Upper lobe of right lung (tissue), 1 donor: Measurements from ENCODE around the gene JAKMIP2. TPM values are rescaled to one million over a fixed set of nuclear protein-coding genes. Genes with fewer than 3 reads are reported as not detected.

Source experiments
- ATAC-seq: fragments of 200-7000 bp; cut with Tn5 transposase; one replicate; pipeline ENCODE4 v1.9.1; 2020; ENCODE audit warnings: mild to moderate bottlenecking, moderate library complexity
- DNase-seq: peaks from one replicate; pipeline ENCODE4 v3.0.0-alpha.2; 2020
- H3K27ac ChIP-seq: fragments of 200-600 bp; one replicate; pipeline ENCODE4 v1.8.0; 2022
- H3K27me3 ChIP-seq: fragments of 200-600 bp; one replicate; pipeline ENCODE4 v1.8.0; 2022; ENCODE audit warnings: mild to moderate bottlenecking
- H3K36me3 ChIP-seq: fragments of 200-600 bp; one replicate; pipeline ENCODE4 v1.8.0; 2022
- H3K4me1 ChIP-seq: fragments of 200-600 bp; one replicate; pipeline ENCODE4 v1.8.0; 2022
- H3K4me3 ChIP-seq: fragments of 200-600 bp; one replicate; pipeline ENCODE4 v1.8.0; 2022; ENCODE audit warnings: mild to moderate bottlenecking
- H3K9me3 ChIP-seq: fragments of 200-600 bp; one replicate; pipeline ENCODE4 v1.8.0; 2022
- CTCF ChIP-seq: fragments of 200-600 bp; IDR thresholded peaks from one replicate; pipeline ENCODE4 v1.8.0; 2022; ENCODE audit warnings: antibody characterized with exemption
- intact Hi-C: fragments of 100-400 bp; cut with DNase I; formaldehyde crosslinking; loops from one replicate; pipeline ENCODE4 v1.11.0; 2022
- total RNA-seq: library from RNA; stranded (reverse); fragmentation: NEBNext Ultra II Directional; extraction: Animal tissue kit (Norgen Biotek cat#: 25700); gene quantifications from one replicate; pipeline ENCODE4 v1.2.1, GENCODE V29; 2021
- donor health status: DM: no; HTN: yes; CAD: no; lungs with severe emphysema.

JAKMIP2 gene
- total RNA-seq, 1 donor from 2014 or later = 7.5 TPM

- no peaks in the 10 kb centered on the region for H3K36me3 ChIP-seq
- no peak overlapping the region for H3K4me3 ChIP-seq
- ATAC-seq (no peak), DNase-seq (no peak)
- no peaks in the 10 kb centered on the region for H3K9me3 ChIP-seq
- H3K27ac ChIP-seq = no peak overlapping the region
- no peaks in the 10 kb centered on the region for H3K4me1 ChIP-seq
- no peak for TF ChIP-seq CTCF
- intact Hi-C loops = no loop called here
- H3K27me3 ChIP-seq = no peaks in the 10 kb centered on the region
These were observed 68.8 kb downstream of the JAKMIP2 start for GRCh38 chr5:147713550-147714295.

- ATAC-seq (no peak), DNase-seq (no peak)
- intact Hi-C loops = no loop called here
- H3K27ac ChIP-seq = no peak overlapping the region
- H3K27me3 ChIP-seq = no peaks in the 10 kb centered on the region
- H3K4me1 ChIP-seq = no peaks in the 10 kb centered on the region
- no peaks in the 10 kb centered on the region for H3K9me3 ChIP-seq
- no peak overlapping the region for H3K4me3 ChIP-seq
- TF ChIP-seq CTCF = no peak
- H3K36me3 ChIP-seq = no peaks in the 10 kb centered on the region
These were observed 69.9 kb downstream of the JAKMIP2 start for GRCh38 chr5:147712598-147712997.

- H3K27ac ChIP-seq = no peak overlapping the region
- H3K4me3 ChIP-seq = no peak overlapping the region
- no peak for ATAC-seq
- intact Hi-C loops = no loop called here
- DNase-seq = no peak
- no peaks in the 10 kb centered on the region for H3K4me1 ChIP-seq
- TF ChIP-seq CTCF = no peak
- H3K9me3 ChIP-seq = no peaks in the 10 kb centered on the region
- H3K27me3 ChIP-seq = no peaks in the 10 kb centered on the region
- no peaks in the 10 kb centered on the region for H3K36me3 ChIP-seq
These were observed 70.5 kb downstream of the JAKMIP2 start for GRCh38 chr5:147712019-147712418.

GRCh38 chr5:147711019-147711418 lies 71.5 kb downstream of the JAKMIP2 start:
- no peak for TF ChIP-seq CTCF
- H3K9me3 ChIP-seq = no peaks in the 10 kb centered on the region
- no peak overlapping the region for H3K27ac ChIP-seq
- H3K27me3 ChIP-seq = no peaks in the 10 kb centered on the region
- H3K4me3 ChIP-seq = no peak overlapping the region
- no peaks in the 10 kb centered on the region for H3K4me1 ChIP-seq
- no peaks in the 10 kb centered on the region for H3K36me3 ChIP-seq
- intact Hi-C loops = no loop called here
- ATAC-seq (no peak), DNase-seq (no peak)

- H3K4me1 ChIP-seq = no peaks in the 10 kb centered on the region
- H3K27me3 ChIP-seq = no peaks in the 10 kb centered on the region
- no peaks in the 10 kb centered on the region for H3K9me3 ChIP-seq
- ATAC-seq (no peak), DNase-seq (no peak)
- no peak overlapping the region for H3K27ac ChIP-seq
- H3K4me3 ChIP-seq = no peak overlapping the region
- H3K36me3 ChIP-seq = no peaks in the 10 kb centered on the region
- TF ChIP-seq CTCF = no peak
- intact Hi-C loops = no loop called here
These were observed 73.8 kb downstream of the JAKMIP2 start for GRCh38 chr5:147708708-147709107.

- ATAC-seq = no peak
- DNase-seq = no peak
- no peak overlapping the region for H3K4me3 ChIP-seq
- H3K9me3 ChIP-seq = no peaks in the 10 kb centered on the region
- H3K4me1 ChIP-seq = no peaks in the 10 kb centered on the region
- intact Hi-C loops = no loop called here
- no peaks in the 10 kb centered on the region for H3K36me3 ChIP-seq
- no peaks in the 10 kb centered on the region for H3K27me3 ChIP-seq
- no peak overlapping the region for H3K27ac ChIP-seq
- TF ChIP-seq CTCF = no peak
These were observed 78.0 kb downstream of the JAKMIP2 start for GRCh38 chr5:147704544-147704943.
